AG04449 (cell line): ENCODE data around the gene RELN.

ENCODE experiments used
- CTCF ChIA-PET: fragments of 350-600 bp; formaldehyde crosslinking; extraction: SDS; loops from one replicate; lab custom pipeline; 2021; ENCODE audit warnings: antibody characterized with exemption; lab: Yijun Ruan, JAX
- POLR2A ChIA-PET: fragments of 400-600, 350-600 bp; formaldehyde crosslinking; extraction: SDS; loops from one replicate; lab custom pipeline; 2020; ENCODE audit warnings: antibody characterized with exemption, inconsistent platforms; lab: Yijun Ruan, JAX
- DNase-seq: peaks from one replicate; pipeline ENCODE4 v3.0.0-alpha.2; 2010; ENCODE audit warnings: low read depth, low spot score
- H3K4me3 ChIP-seq: 2 replicates; pipeline ENCODE4 v1.5.1; 2011; ENCODE audit warnings: low read depth, mild to moderate bottlenecking, control low read depth, low read length
- TF ChIP-seq, protein P1 (sequence below): IDR thresholded peaks from one replicate; pipeline ENCODE4 v1.5.1; 2011; ENCODE audit warnings: mild to moderate bottlenecking, moderate library complexity, low read length, control low read depth, inconsistent platforms; ENCODE audit not compliant: insufficient read depth; ENCODE audit errors: missing control alignments

RELN gene

DNA sequence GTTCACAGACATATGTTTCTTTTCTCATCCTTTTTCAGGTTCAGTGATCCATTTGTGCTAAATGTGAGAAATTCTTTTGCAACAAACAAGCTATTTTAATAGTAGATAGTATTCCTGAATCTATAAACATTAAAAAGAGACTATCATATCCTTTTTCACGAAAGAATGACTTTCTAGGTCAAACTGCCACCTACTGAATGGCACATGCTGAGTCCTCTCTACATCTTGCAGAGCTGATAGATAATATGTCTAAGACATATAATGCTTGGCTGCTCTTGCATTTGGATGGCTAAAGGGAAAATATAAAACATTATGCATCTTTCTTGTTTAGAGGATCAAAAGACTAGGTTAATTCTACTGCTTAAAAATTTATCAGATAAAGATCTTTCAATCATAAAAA, 429.3 kb downstream of the RELN start:
- no peak overlapping the region for H3K4me3 ChIP-seq
- ChIA-PET CTCF (no interaction called here), POLR2A (no interaction called here)
- TF ChIP-seq, protein P1, sequence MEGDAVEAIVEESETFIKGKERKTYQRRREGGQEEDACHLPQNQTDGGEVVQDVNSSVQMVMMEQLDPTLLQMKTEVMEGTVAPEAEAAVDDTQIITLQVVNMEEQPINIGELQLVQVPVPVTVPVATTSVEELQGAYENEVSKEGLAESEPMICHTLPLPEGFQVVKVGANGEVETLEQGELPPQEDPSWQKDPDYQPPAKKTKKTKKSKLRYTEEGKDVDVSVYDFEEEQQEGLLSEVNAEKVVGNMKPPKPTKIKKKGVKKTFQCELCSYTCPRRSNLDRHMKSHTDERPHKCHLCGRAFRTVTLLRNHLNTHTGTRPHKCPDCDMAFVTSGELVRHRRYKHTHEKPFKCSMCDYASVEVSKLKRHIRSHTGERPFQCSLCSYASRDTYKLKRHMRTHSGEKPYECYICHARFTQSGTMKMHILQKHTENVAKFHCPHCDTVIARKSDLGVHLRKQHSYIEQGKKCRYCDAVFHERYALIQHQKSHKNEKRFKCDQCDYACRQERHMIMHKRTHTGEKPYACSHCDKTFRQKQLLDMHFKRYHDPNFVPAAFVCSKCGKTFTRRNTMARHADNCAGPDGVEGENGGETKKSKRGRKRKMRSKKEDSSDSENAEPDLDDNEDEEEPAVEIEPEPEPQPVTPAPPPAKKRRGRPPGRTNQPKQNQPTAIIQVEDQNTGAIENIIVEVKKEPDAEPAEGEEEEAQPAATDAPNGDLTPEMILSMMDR, result no peak
- DNase-seq, result no peak

DNA sequence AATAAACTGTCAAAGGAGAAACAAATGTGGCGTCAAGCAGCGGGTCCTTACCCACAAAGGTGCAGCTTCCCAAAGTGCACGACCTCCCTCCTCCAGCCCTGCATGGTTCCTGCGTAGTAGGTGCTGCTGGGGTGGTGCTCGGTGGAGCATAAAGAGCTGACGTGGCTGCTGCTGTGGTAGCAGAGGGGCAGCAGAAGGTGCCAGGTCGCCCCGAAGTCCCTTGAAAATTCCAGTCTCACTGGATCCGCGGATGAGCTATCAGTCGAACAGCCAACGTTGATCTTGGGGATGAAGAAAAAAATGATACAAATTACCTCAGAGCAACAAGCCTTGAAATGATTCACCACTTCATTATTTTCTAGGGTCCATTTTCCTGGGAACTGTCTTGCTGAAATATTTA, 438.4 kb downstream of the RELN start:
- ChIA-PET POLR2A (no interaction called here), CTCF (no interaction called here)
- H3K4me3 ChIP-seq, result no peak overlapping the region
- no peak for DNase-seq
- TF ChIP-seq, protein P1, result no peak

DNA sequence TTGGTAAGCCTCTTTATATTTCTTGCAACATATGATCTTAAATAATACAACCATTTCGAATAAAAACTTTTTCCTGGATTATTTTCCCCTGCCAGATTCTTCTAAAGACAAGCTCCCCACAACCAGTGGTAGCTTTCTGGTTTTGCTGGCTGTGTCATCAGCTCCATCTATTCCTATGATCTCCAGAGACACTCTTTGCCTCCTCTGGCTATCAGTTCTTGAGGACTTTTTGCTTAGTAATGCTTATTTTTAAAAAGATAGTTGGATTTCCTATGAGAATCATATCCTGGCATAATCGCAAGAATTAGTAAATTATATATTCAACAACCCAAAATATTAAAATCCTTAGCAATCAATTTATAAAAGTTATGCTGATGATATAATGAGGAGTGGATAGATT, 439.7 kb downstream of the RELN start:
- no peak overlapping the region for H3K4me3 ChIP-seq
- TF ChIP-seq, protein P1, result no peak
- no peak for DNase-seq
- ChIA-PET CTCF (interaction anchor here (1.1 kb wide), 1 partner anchor 26 kb away, joined by 3 read pairs; no protein-coding TSS in a partner anchor), POLR2A (no interaction called here)

DNA sequence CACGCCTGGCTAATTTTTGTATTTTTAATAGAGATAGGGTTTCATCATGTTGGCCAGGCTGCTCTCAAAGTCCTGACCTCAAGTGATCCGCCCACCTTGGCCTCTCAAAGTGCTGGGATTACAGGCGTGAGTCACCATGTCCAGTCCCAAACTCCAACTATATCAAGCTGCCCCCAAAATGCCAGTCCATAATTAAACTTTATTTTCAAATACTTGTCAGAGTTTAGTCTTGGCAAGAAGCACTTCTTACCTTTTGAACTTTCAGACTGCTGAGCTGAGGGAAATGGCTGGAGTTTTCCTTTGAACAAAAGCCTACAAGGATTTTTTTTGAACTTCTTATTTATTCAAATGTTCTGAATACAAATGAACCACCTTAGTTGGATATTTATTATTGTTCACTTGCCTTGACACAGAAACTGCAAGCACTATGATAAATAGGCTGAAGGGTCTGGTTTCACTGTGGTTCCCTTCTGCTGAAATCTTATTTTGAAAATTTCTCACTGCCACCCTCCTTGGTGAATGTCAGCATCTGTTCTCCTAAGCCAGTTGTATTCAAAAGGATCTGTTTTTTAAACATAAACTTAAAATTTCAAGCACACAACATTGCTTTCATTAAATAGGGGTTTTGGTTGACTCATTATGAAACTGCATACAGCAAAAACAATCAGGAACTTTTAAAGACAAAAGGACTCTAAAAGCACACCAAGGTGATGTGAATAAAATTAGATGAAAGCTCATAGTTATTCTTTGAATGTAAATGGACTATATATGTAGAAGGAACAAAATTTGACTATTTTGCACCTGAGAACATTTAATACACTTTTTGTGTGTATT, 441.8 kb downstream of the RELN start:
- ChIA-PET POLR2A (no interaction called here), CTCF (interaction anchor here (0.7 kb wide), 1 partner anchor 9 kb away, joined by 3 read pairs; no protein-coding TSS in a partner anchor)
- H3K4me3 ChIP-seq, result no peak overlapping the region
- TF ChIP-seq, protein P1, result no peak
- no peak for DNase-seq

DNA sequence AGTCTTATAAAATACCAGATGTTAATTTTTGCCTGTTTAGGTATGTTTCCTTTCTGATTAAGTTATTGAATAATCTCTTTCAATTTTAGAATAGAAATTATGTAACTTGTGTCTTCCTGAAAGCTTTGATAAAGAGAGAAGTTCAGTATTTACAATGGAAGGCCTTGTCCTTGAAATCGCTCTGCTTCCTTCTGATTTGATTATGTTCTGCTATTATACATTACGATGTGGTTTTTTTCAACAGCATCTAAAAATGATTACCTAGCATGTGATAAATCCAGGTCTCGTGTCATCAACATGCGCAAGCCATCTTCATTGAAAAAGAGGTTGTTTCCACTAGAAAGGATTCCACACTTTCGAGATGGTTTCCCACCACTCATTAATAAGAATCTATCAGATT, 447.0 kb downstream of the RELN start:
- TF ChIP-seq, protein P1, result no peak
- no peak for DNase-seq
- H3K4me3 ChIP-seq, result no peak overlapping the region
- ChIA-PET POLR2A (no interaction called here), CTCF (no interaction called here)

DNA sequence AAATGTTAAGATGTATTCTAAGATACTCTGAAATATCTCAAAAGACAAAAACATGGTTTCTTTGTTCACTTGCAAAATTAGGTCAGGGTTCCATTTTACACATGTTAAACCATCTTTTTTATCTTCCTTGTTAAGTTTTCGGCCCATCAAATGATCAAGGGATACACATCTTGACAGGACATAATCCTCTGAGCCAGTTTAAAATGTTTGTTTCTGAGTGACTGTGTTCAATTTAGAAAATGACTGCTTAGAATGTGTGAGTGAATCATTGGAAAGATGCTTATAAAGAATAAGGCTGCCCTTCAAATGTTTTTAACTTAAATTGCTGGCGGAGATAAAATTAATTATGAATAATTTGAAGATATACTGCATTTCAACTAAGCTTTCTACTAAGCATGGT, 447.5 kb downstream of the RELN start:
- TF ChIP-seq, protein P1, result no peak
- ChIA-PET CTCF (interaction anchor here (1.4 kb wide), 1 partner anchor 18 kb away, joined by 3 read pairs; no protein-coding TSS in a partner anchor), POLR2A (no interaction called here)
- no peak for DNase-seq
- no peak overlapping the region for H3K4me3 ChIP-seq
